DOHH2 (cell line): Measurements from ENCODE around the gene ALOX15B.

Experiments used
- H3F3A ChIP-seq: fragments of 200-600 bp; sonication (generic), shearing (Covaris generic); 2 replicates; pipeline ENCODE4 v1.6.0; 2016; ENCODE audit warnings: antibody characterized with exemption, mild to moderate bottlenecking; ENCODE audit not compliant: control insufficient read depth, insufficient read depth
- H3K27ac ChIP-seq: fragments of 200-600 bp; sonication (generic); 2 replicates; pipeline ENCODE4 v1.5.1; 2014; ENCODE audit warnings: low read depth, mild to moderate bottlenecking, low read length, moderate library complexity
- H3K27me3 ChIP-seq: fragments of 200-600 bp; sonication (generic); 2 replicates; pipeline ENCODE4 v1.6.1; 2014; ENCODE audit warnings: mild to moderate bottlenecking, low read length, mixed read lengths; ENCODE audit not compliant: control insufficient read depth
- H3K36me3 ChIP-seq: fragments of 200-600 bp; sonication (generic); 2 replicates; pipeline ENCODE4 v1.6.1; 2014; ENCODE audit warnings: mild to moderate bottlenecking, low read length, moderate library complexity, mixed read lengths; ENCODE audit not compliant: control insufficient read depth
- H3K4me1 ChIP-seq: fragments of 200-600 bp; sonication (generic); 2 replicates; pipeline ENCODE4 v1.6.1; 2014; ENCODE audit warnings: mild to moderate bottlenecking, low read length, mixed read lengths; ENCODE audit not compliant: control insufficient read depth
- H3K4me2 ChIP-seq: fragments of 200-600 bp; sonication (generic); 2 replicates; pipeline ENCODE4 v1.6.0; 2014; ENCODE audit warnings: mild to moderate bottlenecking, low read length, moderate library complexity
- H3K4me3 ChIP-seq: fragments of 200-600 bp; sonication (generic); 2 replicates; pipeline ENCODE4 v1.5.1; 2014; ENCODE audit warnings: mild to moderate bottlenecking, low read length, mixed read lengths
- H3K79me2 ChIP-seq: fragments of 200-600 bp; sonication (generic); 2 replicates; pipeline ENCODE4 v1.6.1; 2014; ENCODE audit warnings: mild to moderate bottlenecking, low read length, mixed read lengths; ENCODE audit not compliant: control insufficient read depth
- H3K9me2 ChIP-seq: fragments of 200-600 bp; sonication (generic); replicated peaks from 2 replicates; pipeline ENCODE4 v1.6.1; 2014; ENCODE audit warnings: mild to moderate bottlenecking, low read length, mixed read lengths; ENCODE audit not compliant: control insufficient read depth
- H3K9me3 ChIP-seq: fragments of 200-600 bp; sonication (generic); 2 replicates; pipeline ENCODE4 v1.6.1; 2014; ENCODE audit warnings: antibody characterized with exemption, low read length, mixed read lengths; ENCODE audit not compliant: control insufficient read depth, insufficient read depth
- H4K20me1 ChIP-seq: fragments of 200-600 bp; sonication (generic); 2 replicates; pipeline ENCODE4 v1.6.0; 2014; ENCODE audit warnings: low read depth, mild to moderate bottlenecking, antibody characterized with exemption, low read length, moderate library complexity; ENCODE audit not compliant: control insufficient read depth, insufficient read depth
- CTCF ChIP-seq: fragments of 200-600 bp; sonication (generic); IDR thresholded peaks from one replicate; pipeline ENCODE4 v1.5.1; 2014; ENCODE audit warnings: antibody characterized with exemption, mild to moderate bottlenecking, low read depth, low read length; ENCODE audit not compliant: poor library complexity, severe bottlenecking
- EZH2phosphoT487 ChIP-seq: fragments of 200-600 bp; sonication (generic); IDR thresholded peaks from 2 replicates; pipeline ENCODE4 v1.6.1; 2017; ENCODE audit warnings: borderline replicate concordance, mild to moderate bottlenecking, antibody characterized with exemption, low read length, moderate library complexity, mixed read lengths

Gene ALOX15B

GRCh38 chr17:8073627-8074484 lies 35.0 kb downstream of the ALOX15B start:
- Histone ChIP-seq H3F3A (no peaks in the 10 kb centered on the region), H3K4me1 (peaks cover 8% of the 10 kb centered on the region), H3K27me3 (peaks cover 37% of the 10 kb centered on the region), H3K27ac (no peak overlapping the region), H3K36me3 (no peaks in the 10 kb centered on the region), H4K20me1 (no peaks in the 10 kb centered on the region), H3K4me2 (peak overlapping the region; percentile 34; the same call in 1 of the 2 replicates), H3K4me3 (no peak overlapping the region), H3K79me2 (no peaks in the 10 kb centered on the region), H3K9me3 (no peaks in the 10 kb centered on the region), H3K9me2 (no peaks in the 10 kb centered on the region)
- TF ChIP-seq EZH2phosphoT487 (no peak), CTCF (peak; percentile 94)

GRCh38 chr17:8074554-8074953 lies 35.7 kb downstream of the ALOX15B start:
- no peak for TF ChIP-seq EZH2phosphoT487
- TF ChIP-seq CTCF: no peak
- H4K20me1 ChIP-seq: no peaks in the 10 kb centered on the region
- H3F3A ChIP-seq: no peaks in the 10 kb centered on the region
- H3K9me2 ChIP-seq: no peaks in the 10 kb centered on the region
- no peaks in the 10 kb centered on the region for H3K79me2 ChIP-seq
- no peaks in the 10 kb centered on the region for H3K9me3 ChIP-seq
- no peak overlapping the region for H3K27ac ChIP-seq
- no peak overlapping the region for H3K4me3 ChIP-seq
- H3K4me1 ChIP-seq: peaks cover 12% of the 10 kb centered on the region
- no peaks in the 10 kb centered on the region for H3K36me3 ChIP-seq
- no peak overlapping the region for H3K4me2 ChIP-seq
- peaks cover 37% of the 10 kb centered on the region for H3K27me3 ChIP-seq

- no peaks in the 10 kb centered on the region for H3K9me3 ChIP-seq
- no peaks in the 10 kb centered on the region for H4K20me1 ChIP-seq
- TF ChIP-seq EZH2phosphoT487 (no peak), CTCF (no peak)
- no peaks in the 10 kb centered on the region for H3K9me2 ChIP-seq
- no peaks in the 10 kb centered on the region for H3K79me2 ChIP-seq
- H3K4me2 ChIP-seq: no peak overlapping the region
- H3K27me3 ChIP-seq: peaks cover 37% of the 10 kb centered on the region
- no peaks in the 10 kb centered on the region for H3F3A ChIP-seq
- H3K4me1 ChIP-seq: peaks cover 13% of the 10 kb centered on the region
- H3K36me3 ChIP-seq: no peaks in the 10 kb centered on the region
- H3K4me3 ChIP-seq: no peak overlapping the region
- H3K27ac ChIP-seq: no peak overlapping the region
Observed at GRCh38 chr17:8075081-8075480, 36.2 kb downstream of the ALOX15B start.
